ENCODE data around the gene DMRTC1B. TPM values are rescaled to one million over a fixed set of nuclear protein-coding genes. Genes with fewer than 3 reads are reported as not detected.

Gene DMRTC1B
- total RNA-seq: not detected in 2 replicates

GRCh38 chrX:72776653-72777466 is at the start of gene DMRTC1B:
Gene DMRTC1B, plus strand, starts transcription at chrX:72776890. Its CDS starts 68,246 bp downstream, at chrX:72845136.

GRCh38 chrX:72782560-72782959 is 5.9 kb downstream of the DMRTC1B start, which contains the start of gene FAM236B:
Gene FAM236B, minus strand, starts transcription at chrX:72782660. Its CDS starts 100 bp downstream, at chrX:72782560.

GRCh38 chrX:72808110-72808509 is 31.4 kb downstream of the DMRTC1B start, which contains the start of gene FAM236D:
Gene FAM236D, minus strand, starts transcription at chrX:72808210. Its CDS starts 100 bp downstream, at chrX:72808110.

Small RNA genes lying within 50 kb of the gene (small RNA-seq; reads per million reads assigned to genes)
- 13.0 reads per million, percentile 94 among the genes with 10 or more reads in this experiment for gene RNU1-112P

Other genes starting within 250 kb of the DMRTC1B start
- 44.8 and 45.7 TPM in 2 replicates for gene HDAC8, start 204.0 kb upstream of the DMRTC1B start, total RNA-seq
- 8.0 and 14.3 TPM in 2 replicates for gene PHKA1, start 62.6 kb upstream of the DMRTC1B start, total RNA-seq
- gene FAM236B, start 5.8 kb downstream of the DMRTC1B start, total RNA-seq: not detected in 2 replicates
- gene FAM236D, start 31.3 kb downstream of the DMRTC1B start, total RNA-seq: not detected in 2 replicates
- not detected in 2 replicates for gene FAM236C, start 135.7 kb downstream of the DMRTC1B start, total RNA-seq
- gene FAM236A, start 161.3 kb downstream of the DMRTC1B start, total RNA-seq: not detected in 2 replicates
- gene DMRTC1, start 166.9 kb downstream of the DMRTC1B start, total RNA-seq: not detected in 2 replicates
- not detected in 2 replicates for gene PABPC1L2B, start 226.0 kb downstream of the DMRTC1B start, total RNA-seq

Measured in thoracic aorta endothelial cell (primary cell).